DMS79 treated with DMSO at 0.1 percent for 48 hours (cell line): Measurements from ENCODE around the gene DLG5.

ENCODE experiments used
- DNase-seq: peaks from one replicate; lab custom pipeline; 2025; lab: John Stamatoyannopoulos, UW

DLG5 gene

GRCh38 chr10:77949167-77949566 lies 22.6 kb upstream of the DLG5 start:
- no peak for DNase-seq

DNA sequence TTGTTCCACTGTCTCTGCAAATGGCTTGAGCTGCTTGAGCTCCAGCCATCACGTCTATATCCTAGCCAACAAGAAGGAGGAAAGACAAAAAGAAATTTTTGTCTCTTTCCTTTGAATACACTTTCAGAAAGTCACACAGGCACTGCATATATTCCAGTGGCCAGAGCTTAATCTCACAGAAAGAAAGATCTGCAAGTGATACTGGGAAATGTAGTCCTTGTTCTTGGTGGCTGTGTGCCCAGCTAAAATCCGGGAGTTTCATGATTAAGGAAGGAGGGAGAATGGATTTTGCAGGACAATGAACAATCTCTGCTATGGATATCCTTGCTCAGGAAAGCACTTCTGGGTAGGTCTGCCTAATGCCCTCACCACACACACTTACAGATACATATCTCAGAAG lies 19.5 kb upstream of the DLG5 start:
- DNase-seq = no peak

DNA sequence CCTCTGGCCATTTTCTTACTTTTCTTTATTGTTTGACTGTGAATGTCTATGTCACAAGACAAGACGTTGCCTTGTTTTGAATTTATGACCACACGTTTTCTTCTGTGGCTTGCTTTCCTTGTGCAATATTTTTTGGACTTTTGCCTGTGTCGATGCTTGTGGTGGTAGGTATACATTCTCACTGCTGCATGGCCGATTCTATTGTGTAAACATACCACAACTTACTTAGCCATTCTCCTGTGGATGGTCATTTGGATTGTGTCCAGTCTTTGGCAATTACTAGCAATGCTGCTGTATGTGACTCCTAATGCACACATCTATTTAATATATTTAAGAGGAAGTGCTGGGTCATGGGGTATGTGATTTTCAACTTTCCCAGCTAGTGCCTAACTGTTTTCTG lies 18.0 kb upstream of the DLG5 start:
- DNase-seq = peak; percentile 8

- peak; percentile 41 for DNase-seq
Measured at GRCh38 chr10:77943121-77943901, 16.8 kb upstream of the DLG5 start.

DNA sequence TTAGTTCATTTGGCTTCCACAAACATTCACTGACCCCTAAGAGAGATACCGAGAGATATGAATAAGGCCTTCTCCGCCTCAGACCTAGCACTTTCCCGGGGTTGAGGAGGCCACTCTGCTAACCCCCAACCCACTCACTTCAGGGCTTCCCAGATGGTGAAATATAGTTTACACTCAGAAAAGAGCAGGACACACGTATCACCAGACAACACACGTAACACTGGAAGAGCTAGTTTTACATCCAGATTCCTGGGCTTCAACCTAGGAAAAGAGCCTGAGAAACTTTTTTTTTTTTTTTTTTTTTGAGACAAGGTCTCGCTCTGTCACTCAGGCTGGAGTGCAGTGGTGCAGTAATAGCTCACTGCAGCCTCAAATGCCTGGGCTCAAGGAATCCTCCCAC lies 15.2 kb upstream of the DLG5 start:
- DNase-seq = no peak

DNA sequence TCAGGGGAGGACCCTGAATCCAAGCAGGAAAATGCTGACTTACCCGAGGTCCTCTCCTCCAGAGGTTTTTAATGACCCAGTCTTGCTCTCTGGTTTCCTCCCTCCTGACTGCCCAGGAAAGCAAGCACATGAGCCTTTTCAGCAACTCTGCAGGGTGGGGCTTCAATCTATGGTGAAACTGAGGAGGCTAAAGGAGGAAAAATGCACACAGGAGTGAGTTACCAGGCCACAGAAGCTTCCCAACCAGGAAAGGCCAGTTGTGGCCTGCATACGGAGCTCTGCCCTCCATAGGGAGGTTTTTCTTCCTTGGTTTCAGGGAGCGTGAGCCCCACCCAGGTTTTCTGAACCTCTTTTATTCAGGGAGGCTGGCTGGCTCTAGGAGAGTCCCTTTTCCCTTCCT lies 14.1 kb upstream of the DLG5 start:
- no peak for DNase-seq

- DNase-seq = no peak
Measured at GRCh38 chr10:77940225-77940624, 13.7 kb upstream of the DLG5 start.

DNA sequence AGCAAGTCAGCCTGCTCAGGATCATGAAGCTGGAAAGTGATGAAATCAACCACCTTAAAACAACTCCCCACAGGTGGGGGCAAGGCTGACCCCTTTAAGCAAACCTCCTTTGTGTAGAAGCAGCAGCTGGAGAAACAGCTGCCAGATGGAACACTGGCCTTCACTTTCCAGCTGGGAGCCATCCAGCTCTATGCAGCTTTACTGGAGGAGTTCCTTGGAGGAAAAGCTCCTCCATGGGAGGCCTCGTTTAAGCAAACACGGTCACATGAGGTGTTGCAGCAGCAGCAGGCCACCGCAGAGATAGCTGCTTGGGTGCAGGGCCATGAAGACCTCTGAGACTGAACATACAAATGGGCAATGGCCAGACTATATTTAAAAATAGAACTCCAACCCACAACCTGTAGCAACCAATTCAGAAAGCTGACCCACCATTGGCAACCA lies 13.0 kb upstream of the DLG5 start:
- no peak for DNase-seq

- no peak for DNase-seq
Measured at GRCh38 chr10:77936697-77937567, 10.4 kb upstream of the DLG5 start.

GRCh38 chr10:77932016-77932715 lies 5.6 kb upstream of the DLG5 start:
- no peak for DNase-seq

DNA sequence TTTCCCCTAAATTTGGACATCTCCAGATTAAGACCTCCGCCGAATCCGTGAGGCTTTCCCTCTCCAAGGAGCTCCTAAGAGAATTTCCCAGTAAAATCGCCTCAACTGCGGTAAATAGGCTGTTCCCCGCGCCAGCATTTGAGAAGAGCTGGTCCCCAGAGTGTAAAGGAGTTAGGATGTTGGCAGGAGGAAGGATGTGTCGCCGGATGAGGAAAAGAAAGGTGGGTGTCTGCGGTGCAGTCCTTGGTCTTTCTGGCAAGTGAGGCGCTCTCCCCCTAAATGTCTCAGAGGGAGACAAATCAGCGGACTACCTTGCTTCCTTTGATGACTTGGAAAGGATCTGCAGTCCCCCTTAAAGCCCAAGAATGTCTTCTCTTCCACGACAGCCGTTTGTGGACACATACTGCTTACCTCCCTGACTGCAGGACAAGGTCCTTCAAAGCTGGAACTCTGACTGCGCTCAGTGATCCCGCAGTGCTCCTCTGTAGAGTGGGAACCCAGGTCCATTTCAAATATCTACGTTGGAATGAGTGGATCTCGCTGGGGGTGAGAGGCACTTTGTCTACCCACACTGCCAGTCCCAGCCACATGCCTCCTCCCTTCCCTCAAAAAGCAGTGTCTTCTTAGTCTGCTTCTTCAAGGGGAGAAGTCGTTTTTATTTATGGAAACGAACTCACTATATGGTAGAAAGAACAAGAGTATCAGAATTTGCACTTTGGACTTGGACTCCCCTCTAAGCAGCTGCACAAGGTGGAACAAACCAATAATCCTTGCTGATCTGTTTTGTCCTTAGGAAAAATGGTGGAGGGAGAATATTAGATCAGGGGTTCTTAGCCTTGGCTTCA lies 1.1 kb upstream of the DLG5 start:
- DNase-seq = no peak

DNA sequence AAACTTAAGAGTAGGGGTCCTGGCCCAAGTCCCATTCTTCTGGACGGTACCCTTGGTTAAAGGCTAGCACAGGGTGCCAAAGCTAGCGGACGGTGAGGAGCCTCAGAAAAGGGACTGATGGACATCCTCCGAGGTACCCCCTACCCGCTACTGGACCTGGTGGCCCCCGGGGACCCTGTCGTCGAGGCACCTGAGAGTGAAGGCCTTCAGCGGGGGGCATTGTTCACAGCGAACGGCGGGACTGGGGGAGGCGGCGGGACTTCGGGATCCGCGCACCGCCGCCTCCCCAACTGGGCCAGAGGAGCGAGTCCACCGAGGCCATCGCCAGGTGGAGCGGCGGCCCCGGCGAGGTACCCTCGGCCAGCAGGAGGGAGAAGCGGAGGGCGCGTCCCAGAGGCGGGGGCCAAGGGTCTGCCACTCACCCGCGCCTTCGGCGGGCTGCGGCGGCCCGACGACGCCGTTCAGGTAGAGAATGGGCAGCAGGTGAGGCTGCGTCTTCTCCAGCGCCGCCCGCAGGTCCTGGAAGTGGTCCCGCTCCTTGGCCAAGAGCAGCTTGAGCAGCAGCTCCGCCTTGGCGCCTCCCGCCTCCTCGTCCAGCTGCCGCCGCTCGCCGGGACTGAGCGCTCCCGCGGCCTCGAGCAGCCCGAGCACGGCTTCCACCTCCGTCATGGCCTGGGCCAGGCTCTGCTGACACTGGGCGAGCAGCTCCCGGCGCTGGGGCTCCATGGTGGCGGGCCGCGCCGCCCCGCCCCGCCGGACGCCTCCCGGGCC lies 575 bp downstream of the DLG5 start:
- peak; percentile 10 for DNase-seq

- no peak for DNase-seq
Measured at GRCh38 chr10:77925410-77925794, 1.2 kb downstream of the DLG5 start.

DNA sequence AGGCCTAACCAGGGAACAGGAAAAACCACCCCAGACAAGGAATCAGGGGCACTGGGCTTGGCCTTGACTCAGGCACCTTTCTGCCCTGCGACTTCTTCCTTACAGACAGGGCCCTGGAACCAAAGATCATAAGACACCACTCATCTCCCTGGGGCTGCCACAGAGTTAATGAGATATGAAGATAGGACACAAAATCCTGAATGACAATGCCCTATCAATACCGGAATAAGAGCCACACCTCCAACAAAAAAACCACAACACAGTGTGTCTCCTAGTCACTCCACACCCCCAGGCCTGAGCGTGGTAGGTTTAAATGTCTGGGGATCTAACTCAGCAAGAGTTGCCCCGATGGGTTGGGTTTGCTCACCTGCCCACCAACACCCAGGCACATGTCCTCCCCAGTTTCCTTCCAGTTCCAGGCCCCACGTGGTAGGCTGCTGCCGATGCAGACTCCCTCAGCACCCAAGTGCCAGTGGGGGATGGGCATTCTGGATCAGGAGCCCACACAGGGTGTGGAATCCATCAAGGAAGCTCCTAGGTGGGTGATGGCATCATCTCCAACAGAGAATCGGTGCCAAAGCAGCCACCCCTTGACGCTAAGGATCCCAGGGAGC lies 3.9 kb downstream of the DLG5 start:
- no peak for DNase-seq

DNA sequence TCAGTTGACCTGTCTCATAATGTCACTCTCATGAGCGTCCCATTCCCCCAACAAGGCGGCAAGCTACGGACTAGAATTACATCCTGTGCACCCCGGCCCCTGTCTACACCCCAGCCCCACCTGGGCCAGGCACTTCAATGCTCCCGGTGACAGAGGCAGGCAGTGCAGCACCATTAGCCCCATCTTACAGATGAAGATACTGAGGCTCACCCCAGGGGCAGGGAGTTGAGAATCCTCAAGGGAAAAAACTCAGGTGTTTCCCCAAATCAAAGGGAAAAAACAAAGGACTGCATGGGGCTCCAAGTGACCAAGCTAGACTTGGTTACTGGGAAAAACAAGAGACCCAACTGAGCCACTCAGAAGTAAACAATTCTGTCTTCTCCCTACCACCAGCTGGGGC lies 4.5 kb downstream of the DLG5 start:
- DNase-seq = no peak

DNA sequence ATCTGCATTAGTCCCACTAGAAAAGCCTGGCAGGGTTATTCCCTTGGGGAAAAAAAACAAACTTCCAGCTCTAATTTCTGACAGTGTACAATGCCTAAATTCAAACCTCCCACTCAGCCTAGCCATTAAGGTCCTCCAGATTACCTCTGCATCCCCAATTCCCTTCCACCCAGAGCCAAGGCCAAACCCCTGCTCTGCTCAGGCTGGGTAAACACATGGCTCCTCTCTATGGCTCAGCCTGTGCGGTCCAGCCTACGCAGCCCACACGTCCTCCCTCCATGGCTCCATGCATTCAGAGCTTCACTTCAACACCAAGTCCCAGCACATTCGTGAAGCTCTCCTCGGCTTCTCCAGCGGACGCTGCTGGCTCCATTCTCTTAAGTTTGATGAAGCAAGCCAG lies 5.2 kb downstream of the DLG5 start:
- no peak for DNase-seq

GRCh38 chr10:77920495-77920894 lies 6.1 kb downstream of the DLG5 start:
- DNase-seq = no peak

DNA sequence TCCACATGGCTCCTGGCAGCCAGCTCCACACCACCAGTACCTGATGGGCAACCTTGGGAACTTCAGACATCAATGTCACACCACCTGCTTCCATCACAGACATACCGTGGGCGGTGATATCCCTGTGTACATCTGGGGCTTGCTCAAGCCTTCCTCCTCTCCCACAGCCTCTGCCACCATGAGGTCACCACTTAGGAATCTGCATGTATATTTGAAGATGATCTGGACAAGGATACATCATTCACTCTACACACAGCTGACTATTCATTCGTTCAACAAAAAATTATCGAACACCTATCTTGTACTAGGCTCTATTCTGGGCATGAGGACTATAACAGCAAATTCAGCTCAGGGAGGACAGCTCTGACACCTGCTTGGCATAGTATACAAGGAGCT lies 6.8 kb downstream of the DLG5 start:
- no peak for DNase-seq

GRCh38 chr10:77915319-77916105 lies 11.0 kb downstream of the DLG5 start:
- DNase-seq = no peak

DNA sequence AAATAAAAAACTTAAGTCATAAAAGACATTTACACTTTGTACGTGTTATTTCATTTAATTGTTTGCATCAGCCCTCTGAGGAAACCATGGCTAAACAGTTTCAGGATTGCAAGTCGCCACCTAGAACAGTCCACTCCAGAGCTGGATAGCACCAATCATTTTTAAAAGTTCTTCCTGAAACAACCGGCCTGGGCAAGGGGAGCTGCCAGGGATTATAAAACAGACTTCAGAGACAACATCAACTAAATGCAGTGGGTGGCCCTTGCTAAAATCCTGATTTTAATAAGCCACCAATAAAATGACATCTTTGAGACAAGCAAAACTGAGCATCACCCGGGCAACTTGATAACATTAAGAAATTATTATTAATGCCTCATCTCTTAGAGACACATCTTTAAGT lies 13.5 kb downstream of the DLG5 start:
- DNase-seq = no peak
